ENCODE data around the gene SNCG.

GRCh38 chr10:86967481-86967941 is 9.1 kb downstream of the SNCG start:
- TF ChIP-seq CTCF (IDR thresholded peaks at IDR 0.05), result no peak
- TF ChIP-seq POLR2A (IDR thresholded peaks at IDR 0.05), result no peak
